ENCODE measurements around the gene BMS1.
"Not testable (repeated sequence)": the region's sequence is repeated elsewhere in the genome, so short reads cannot be mapped to it uniquely, and the experiment has no call there.

Gene BMS1

DNA sequence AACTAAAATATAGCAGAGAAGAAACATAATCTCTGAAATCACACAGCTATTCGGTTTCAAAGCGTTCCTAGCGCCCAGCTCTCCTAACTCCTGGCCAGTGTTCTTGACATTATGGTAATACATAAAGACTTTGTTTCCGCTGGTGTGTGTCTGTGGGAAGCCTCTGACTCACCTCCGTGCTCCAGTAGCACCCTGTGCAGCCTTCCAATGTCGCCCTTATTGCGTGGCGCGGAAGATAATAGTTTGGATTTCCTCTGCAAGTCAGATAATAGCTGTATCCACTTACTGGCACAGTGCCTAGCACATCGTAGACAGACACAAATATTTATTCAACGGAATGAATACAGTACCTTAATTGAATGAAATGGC, 570 bp downstream of the BMS1 start:
- Histone ChIP-seq H3K9ac (peak overlapping the region; percentile 95), H3K27ac (peak overlapping the region; percentile 96), H4K20me1 (peaks cover 14% of the 10 kb centered on the region), H3K4me2 (peak overlapping the region; percentile 90), H3K27me3 (no peaks in the 10 kb centered on the region), H3K9me3 (no peaks in the 10 kb centered on the region), H3K4me1 (peaks cover 24% of the 10 kb centered on the region), H3K36me3 (peaks cover 37% of the 10 kb centered on the region), H3K4me3 (peak overlapping the region; percentile 86)
- TF ChIP-seq Cebpa-rat (IDR thresholded peaks at IDR 0.05) = no peak

DNA sequence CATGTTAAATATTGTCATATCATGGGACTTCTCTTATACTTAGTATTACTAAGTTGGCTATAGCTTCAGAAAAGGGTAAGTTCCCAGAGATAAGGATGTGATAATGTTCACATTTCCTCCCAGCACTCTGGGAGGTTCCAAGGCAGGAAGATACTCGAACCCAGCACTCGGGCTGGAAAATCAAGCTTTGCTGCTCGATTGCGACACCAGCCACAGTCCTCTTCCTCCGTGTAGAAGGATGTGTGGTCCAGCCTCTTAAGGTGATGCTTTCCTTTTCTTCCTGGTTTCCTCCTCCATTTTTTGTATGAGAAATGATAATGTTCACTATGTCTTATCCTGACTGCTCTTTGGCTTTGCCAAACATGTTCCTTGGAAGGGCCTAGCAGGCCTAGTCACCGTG, 3.2 kb downstream of the BMS1 start:
- no peak for TF ChIP-seq Cebpa-rat (IDR thresholded peaks at IDR 0.05)

DNA sequence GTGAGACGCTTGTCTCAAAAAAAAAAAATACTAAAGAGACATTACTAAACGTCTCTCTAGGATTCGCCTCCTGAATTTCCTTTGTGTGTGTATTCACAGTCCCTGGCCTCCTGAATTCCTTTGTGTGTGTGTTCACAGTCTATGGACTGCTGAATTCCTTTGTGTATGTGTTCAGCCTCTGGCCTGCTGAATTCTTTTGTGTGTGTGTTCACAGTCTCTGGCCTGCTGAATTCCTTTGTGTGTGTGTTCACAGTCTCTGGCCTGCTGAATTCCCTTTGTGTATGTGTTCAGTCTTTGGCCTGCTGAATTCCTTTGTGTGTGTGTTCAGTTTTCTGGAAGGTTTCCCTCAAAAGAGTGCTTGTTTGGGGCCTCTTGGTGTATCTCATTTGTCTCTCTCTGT, 8.2 kb downstream of the BMS1 start:
- H3K4me3 ChIP-seq = no peak overlapping the region
- peaks cover 18% of the 10 kb centered on the region for H4K20me1 ChIP-seq
- peaks cover 88% of the 10 kb centered on the region for H3K36me3 ChIP-seq
- H3K27ac ChIP-seq = no peak overlapping the region
- H3K9ac ChIP-seq = no peak overlapping the region
- no peaks in the 10 kb centered on the region for H3K9me3 ChIP-seq
- no peak for TF ChIP-seq Cebpa-rat (IDR thresholded peaks at IDR 0.05)
- H3K4me1 ChIP-seq = no peaks in the 10 kb centered on the region
- no peak overlapping the region for H3K4me2 ChIP-seq
- H3K27me3 ChIP-seq = no peaks in the 10 kb centered on the region

More for the DNA sequence above, 3.2 kb downstream of the BMS1 start:
- Histone ChIP-seq H3K9ac (no peak overlapping the region), H3K27ac (no peak overlapping the region), H4K20me1 (peaks cover 20% of the 10 kb centered on the region), H3K4me3 (no peak overlapping the region), H3K9me3 (no peaks in the 10 kb centered on the region), H3K27me3 (no peaks in the 10 kb centered on the region), H3K4me2 (no peak overlapping the region), H3K36me3 (peaks cover 58% of the 10 kb centered on the region), H3K4me1 (peaks cover 24% of the 10 kb centered on the region)

DNA sequence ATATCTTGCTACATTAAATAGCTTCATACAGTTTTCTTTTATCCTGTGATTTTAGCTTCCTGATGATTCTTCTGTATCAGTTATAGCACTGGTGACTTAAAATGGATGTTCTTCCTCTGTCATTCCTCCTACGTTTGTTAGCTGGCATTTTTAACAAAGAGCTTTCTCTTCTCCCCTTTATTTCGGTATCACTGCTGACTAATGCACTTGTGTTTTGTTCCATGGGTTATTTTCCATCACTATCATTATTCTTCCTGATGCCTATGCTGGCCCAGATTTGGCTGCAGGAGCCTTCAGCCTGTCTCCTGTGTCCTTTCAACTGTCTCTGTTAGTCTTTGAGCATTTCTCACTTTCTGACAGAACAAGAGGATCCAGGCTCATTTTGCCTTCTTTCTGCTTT, 13.1 kb downstream of the BMS1 start:
- H3K36me3 ChIP-seq = peaks cover 97% of the 10 kb centered on the region
- H3K27ac ChIP-seq = no peak overlapping the region
- peaks cover 39% of the 10 kb centered on the region for H4K20me1 ChIP-seq
- H3K4me3 ChIP-seq = no peak overlapping the region
- TF ChIP-seq Cebpa-rat (IDR thresholded peaks at IDR 0.05) = no peak
- no peak overlapping the region for H3K4me2 ChIP-seq
- no peaks in the 10 kb centered on the region for H3K4me1 ChIP-seq
- H3K27me3 ChIP-seq = no peaks in the 10 kb centered on the region
- no peak overlapping the region for H3K9ac ChIP-seq
- H3K9me3 ChIP-seq = no peaks in the 10 kb centered on the region

DNA sequence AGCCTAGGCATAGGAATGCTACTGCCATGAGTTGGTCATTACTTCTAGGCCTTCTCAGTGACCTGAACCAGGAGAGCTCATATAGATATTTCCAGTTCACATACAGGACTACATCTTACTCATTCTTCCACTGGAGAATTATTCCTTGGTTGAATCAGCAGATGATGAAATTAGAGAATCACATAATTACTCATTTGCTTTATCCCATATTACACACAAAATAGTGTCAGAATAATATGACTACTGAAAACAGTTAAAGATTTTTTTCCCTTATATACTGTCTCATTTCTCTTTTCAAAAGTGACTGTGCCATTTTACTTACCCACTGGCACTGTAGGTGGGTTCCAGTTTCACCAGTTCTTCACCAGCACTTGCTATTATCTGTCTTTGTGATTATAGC, 18.5 kb downstream of the BMS1 start:
- H3K9ac ChIP-seq = no peak overlapping the region
- TF ChIP-seq Cebpa-rat (IDR thresholded peaks at IDR 0.05) = no peak
- H3K27me3 ChIP-seq = no peaks in the 10 kb centered on the region

DNA sequence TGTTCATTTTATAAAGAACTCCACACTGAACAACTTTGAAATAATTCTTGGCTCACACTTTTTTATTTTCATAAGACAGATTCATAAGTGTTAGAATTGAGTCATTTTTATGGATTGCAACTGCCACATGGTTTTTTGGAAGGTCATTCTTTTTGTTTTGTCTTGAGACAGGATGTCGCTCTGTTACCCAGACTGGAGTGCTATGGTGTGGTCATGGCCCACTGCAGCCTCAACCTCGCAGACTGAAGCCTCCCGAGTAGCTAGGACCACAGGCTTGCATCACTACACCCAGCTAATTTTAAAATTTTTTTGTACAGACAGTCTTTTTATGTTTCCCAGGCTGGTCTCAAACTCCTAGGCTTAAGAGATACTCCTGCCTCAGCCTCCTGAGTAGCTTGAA, 20.3 kb downstream of the BMS1 start:
- Histone ChIP-seq H3K9me3 (no peaks in the 10 kb centered on the region), H3K27me3 (no peaks in the 10 kb centered on the region), H3K4me2 (no peak overlapping the region), H3K4me1 (no peaks in the 10 kb centered on the region), H3K9ac (no peak overlapping the region), H3K27ac (no peak overlapping the region), H3K4me3 (no peak overlapping the region), H4K20me1 (peaks cover 23% of the 10 kb centered on the region), H3K36me3 (peaks cover 93% of the 10 kb centered on the region)
- no peak for TF ChIP-seq Cebpa-rat (IDR thresholded peaks at IDR 0.05)

More for the DNA sequence above, 18.5 kb downstream of the BMS1 start:
- H3K36me3 ChIP-seq = peaks cover 93% of the 10 kb centered on the region
- H3K4me2 ChIP-seq = no peak overlapping the region
- H3K27ac ChIP-seq = no peak overlapping the region
- no peaks in the 10 kb centered on the region for H3K4me1 ChIP-seq
- H3K9me3 ChIP-seq = no peaks in the 10 kb centered on the region
- H4K20me1 ChIP-seq = peaks cover 36% of the 10 kb centered on the region
- H3K4me3 ChIP-seq = no peak overlapping the region

DNA sequence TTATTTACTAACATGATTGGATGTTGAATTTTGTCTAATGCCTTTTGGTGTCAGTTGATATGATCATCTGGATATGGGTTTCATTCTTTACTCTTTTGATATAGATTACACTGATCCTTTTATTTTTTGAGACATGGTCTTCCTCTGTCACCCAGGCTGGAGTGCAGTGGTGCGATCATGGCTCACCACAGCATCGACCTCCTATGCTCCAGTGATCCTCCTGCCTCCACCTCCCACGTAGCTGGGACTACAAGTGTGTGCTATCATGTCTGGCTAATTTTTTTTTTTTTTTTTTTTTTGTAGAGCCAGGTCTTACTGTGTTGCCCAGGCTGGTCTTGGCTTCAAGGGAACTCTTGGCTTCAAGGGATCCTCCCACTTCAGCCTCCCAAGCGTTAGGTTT, 27.1 kb downstream of the BMS1 start:
- Histone ChIP-seq H3K27me3 (no peaks in the 10 kb centered on the region), H3K27ac (no peak overlapping the region), H3K4me2 (peak overlapping the region; percentile 14; the same call in 1 of the 2 replicates), H3K4me3 (no peak overlapping the region), H4K20me1 (0 out of 2 replicates have a peak, but pooled peaks cover 9% of the 10 kb centered on the region), H3K4me1 (peaks cover 11% of the 10 kb centered on the region), H3K9me3 (peaks cover 37% of the 10 kb centered on the region), H3K9ac (no peak overlapping the region), H3K36me3 (peaks cover 84% of the 10 kb centered on the region)
- TF ChIP-seq Cebpa-rat (IDR thresholded peaks at IDR 0.05) = no peak

DNA sequence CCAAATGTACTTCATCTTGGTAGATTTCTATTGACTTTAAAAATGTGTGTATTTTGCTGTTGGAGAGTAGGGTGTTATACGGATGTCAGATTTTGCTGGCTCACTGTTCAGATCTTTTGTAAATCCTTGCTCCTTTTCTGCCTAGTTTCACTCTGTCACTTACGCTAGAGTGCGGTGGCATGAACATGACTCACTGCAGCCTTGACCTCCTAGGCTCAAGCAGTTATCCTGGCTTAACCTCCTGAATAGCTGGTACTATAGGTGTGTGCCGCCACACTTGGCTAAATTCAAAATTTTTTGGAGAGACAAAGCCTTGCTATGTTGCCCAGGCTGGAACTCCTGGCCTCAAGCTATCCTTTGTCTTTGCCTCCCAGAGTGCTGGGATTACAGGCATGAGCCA, 29.4 kb downstream of the BMS1 start:
- Histone ChIP-seq H3K27ac (no peak overlapping the region), H3K4me1 (peaks cover 11% of the 10 kb centered on the region), H3K9me3 (peaks cover 40% of the 10 kb centered on the region), H3K4me3 (no peak overlapping the region), H3K9ac (no peak overlapping the region), H4K20me1 (0 out of 2 replicates have a peak, but pooled peaks cover 9% of the 10 kb centered on the region), H3K36me3 (peaks cover 86% of the 10 kb centered on the region), H3K4me2 (no peak overlapping the region), H3K27me3 (no peaks in the 10 kb centered on the region)
- TF ChIP-seq Cebpa-rat (IDR thresholded peaks at IDR 0.05) = no peak

DNA sequence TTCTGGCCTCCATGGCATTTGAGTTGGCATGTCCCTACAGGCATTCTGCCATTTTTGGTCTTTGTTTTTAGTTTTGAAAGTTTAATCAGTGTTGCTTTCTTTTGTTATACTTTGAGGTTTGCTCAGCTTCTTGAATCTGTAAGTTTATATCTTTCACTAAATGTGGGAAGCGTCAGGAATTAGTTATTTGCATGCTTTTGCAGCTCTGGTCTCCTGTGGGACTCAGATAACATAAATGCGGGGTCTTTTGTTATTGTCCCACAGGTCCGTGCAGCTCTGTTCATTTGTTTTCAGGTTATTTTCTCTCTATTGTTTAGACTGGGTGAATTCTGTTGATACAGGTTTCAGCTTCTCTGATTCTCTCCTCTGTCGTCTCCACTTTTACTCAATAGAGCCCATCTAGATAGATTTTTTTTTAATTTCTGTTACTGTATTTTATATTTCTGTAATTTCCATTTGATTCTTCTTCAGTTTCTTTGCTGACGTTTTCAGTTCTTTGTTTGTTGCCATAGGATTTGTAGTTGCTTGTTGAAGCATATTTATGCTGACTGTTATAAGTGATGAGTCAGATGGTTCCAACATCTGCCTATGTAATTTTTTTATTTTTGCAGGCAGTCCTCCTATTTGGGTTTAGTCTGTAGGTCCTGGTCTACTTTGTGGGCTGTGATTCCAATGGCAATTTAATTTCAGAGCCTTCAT, 31.5 kb downstream of the BMS1 start:
- H3K27ac ChIP-seq, H4K20me1 ChIP-seq: not testable (repeated sequence)
- peaks cover 96% of the 10 kb centered on the region for H3K36me3 ChIP-seq

DNA sequence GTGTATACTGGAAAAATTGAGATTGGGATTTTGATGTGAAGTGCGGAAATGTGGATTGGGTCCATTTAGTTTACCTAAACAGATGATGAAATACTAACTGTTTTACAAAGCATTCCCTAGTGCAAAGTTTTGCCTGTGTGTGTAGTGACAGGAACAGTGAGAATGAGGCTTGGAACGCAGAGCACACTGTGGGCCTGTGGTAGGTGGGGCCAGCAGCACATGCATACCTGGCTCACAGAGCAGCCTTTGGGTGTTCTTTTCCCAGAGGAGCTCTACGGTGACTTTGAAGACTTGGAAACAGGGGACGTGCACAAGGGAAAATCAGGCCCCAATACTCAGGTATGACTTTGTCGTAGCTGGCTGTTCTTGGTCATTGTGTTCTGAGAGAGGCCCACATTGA, 33.7 kb downstream of the BMS1 start:
- H3K4me1 ChIP-seq, H3K4me2 ChIP-seq, H3K27me3 ChIP-seq, H3K27ac ChIP-seq, H3K4me3 ChIP-seq, H3K9ac ChIP-seq, H4K20me1 ChIP-seq: not testable (repeated sequence)
- Histone ChIP-seq H3K9me3 (peaks cover 34% of the 10 kb centered on the region), H3K36me3 (peaks cover 96% of the 10 kb centered on the region)

More for the DNA sequence above, 31.5 kb downstream of the BMS1 start:
- not testable (repeated sequence) for H3K4me1 ChIP-seq, H3K27me3 ChIP-seq, H3K4me2 ChIP-seq, H3K4me3 ChIP-seq, H3K9ac ChIP-seq
- peaks cover 40% of the 10 kb centered on the region for H3K9me3 ChIP-seq

DNA sequence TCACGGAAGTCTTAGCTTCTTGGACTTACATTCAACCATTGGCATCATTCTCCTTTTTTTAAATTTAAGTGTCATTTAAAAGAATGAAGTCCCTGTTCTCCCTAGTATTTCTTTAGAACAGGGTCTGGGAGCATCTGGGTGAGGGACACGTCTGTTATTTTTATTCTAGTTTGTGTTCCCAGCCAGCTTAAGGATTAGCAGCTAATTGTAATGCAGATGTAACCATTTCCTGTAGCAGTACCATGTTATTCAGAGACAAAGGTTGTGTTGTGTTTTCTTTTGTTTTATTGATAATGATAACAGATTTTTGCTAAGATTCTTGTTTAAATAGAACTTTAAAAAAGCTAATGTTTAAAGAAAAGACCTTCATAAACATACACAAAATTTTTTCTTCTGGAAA, 34.3 kb downstream of the BMS1 start:
- no peak for TF ChIP-seq Cebpa-rat (IDR thresholded peaks at IDR 0.05)
- Histone ChIP-seq H3K36me3 (peaks cover 95% of the 10 kb centered on the region), H4K20me1 (no peaks in the 10 kb centered on the region), H3K4me1 (no peaks in the 10 kb centered on the region), H3K27me3 (no peaks in the 10 kb centered on the region), H3K9ac (no peak overlapping the region), H3K4me3 (no peak overlapping the region), H3K27ac (no peak overlapping the region), H3K9me3 (peaks cover 30% of the 10 kb centered on the region), H3K4me2 (no peak overlapping the region)

DNA sequence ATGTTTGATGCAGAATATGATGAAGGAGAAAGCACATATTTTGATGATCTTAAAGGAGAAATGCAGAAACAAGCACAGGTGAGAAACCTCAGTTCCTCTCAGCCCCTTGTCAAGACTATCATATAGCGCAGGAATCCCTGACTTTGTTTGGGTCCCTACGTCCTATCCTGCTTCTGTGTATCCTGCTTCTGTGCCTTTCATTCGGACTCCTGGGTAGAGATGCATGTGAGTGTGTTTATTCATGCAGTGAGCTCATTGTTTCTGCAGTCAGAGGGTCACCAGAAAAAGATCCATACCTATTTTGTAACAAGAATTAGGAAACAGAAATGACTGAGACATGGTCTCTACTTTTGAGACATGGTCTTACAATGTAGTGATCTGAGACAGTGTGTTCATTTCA, 34.8 kb downstream of the BMS1 start:
- Histone ChIP-seq H3K36me3 (peaks cover 92% of the 10 kb centered on the region), H3K9me3 (peaks cover 25% of the 10 kb centered on the region)
- H4K20me1 ChIP-seq, H3K27me3 ChIP-seq, H3K9ac ChIP-seq, H3K4me3 ChIP-seq, H3K4me1 ChIP-seq, H3K27ac ChIP-seq, H3K4me2 ChIP-seq: not testable (repeated sequence)

DNA sequence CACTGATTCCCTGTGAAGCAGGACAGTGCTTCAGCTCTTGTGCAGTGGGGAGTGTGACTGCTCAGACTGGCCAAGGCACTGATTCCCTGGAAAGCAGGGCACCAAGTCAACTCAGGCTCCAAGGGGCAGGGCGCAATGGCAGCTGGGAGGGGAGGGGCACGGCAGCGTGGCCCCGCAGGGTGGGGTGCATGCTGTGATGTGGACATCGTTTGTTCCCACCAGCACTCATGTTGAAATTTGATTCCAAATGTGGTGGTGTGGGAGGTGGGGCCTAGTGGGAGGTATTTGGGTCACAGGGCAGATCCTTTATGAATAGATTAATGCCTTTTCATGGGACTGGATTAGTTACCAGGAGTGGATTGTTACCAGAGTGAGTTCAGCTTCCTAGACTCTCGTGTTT, 44.2 kb downstream of the BMS1 start:
- not testable (repeated sequence) for H3K4me3 ChIP-seq, H3K4me1 ChIP-seq, H3K9me3 ChIP-seq, H3K27ac ChIP-seq, H3K4me2 ChIP-seq, H3K9ac ChIP-seq, H3K27me3 ChIP-seq
- Histone ChIP-seq H3K36me3 (peaks cover 91% of the 10 kb centered on the region), H4K20me1 (peaks cover 20% of the 10 kb centered on the region)

Measured in BLaER1 (cell line).